Measurements from ENCODE around the gene GTF2H3.

GRCh38 chr12:123696646-123697045 is 63.0 kb downstream of the GTF2H3 start:
- TF ChIP-seq BACH2 (CRISPR knock-in tag; IDR thresholded peaks at IDR 0.05; ENCODE audit: borderline replicate concordance) (no peak), PPARA (CRISPR knock-in tag; IDR thresholded peaks at IDR 0.05; ENCODE audit: borderline replicate concordance) (no peak), RARB (CRISPR knock-in tag; IDR thresholded peaks at IDR 0.05) (no peak), ZFP3 (CRISPR knock-in tag; IDR thresholded peaks at IDR 0.05) (no peak), TSHZ2 (CRISPR knock-in tag; IDR thresholded peaks at IDR 0.05) (no peak), CREB5 (CRISPR knock-in tag; IDR thresholded peaks at IDR 0.05; ENCODE audit: low read depth) (no peak), SNAI2 (CRISPR knock-in tag; IDR thresholded peaks at IDR 0.05) (no peak)

Measured in SK-N-SH treated with all-trans-retinoic acid at 6 μM for 48 hours (cell line).